ENCODE results near the gene S100A11. TPM values are rescaled to one million over a fixed set of nuclear protein-coding genes. Genes with fewer than 3 reads are reported as not detected.

Gene S100A11
- total RNA-seq, 2 experiments from 2014 or later: 27.1 TPM; not detected in 1

- Histone ChIP-seq H3K27ac (ENCODE audit: low read depth, low read length, poor library complexity, severe bottlenecking) (no peak overlapping the region), H2AFZ (ENCODE audit: low read length) (no peak overlapping the region), H3K4me2 (ENCODE audit: low read length) (no peak overlapping the region), H3K36me3 (ENCODE audit: insufficient read depth, low read length) (no peaks in the 10 kb centered on the region), H3K9me3 (ENCODE audit: low read length) (no peaks in the 10 kb centered on the region), H3K79me2 (ENCODE audit: insufficient read depth, low read depth, low read length) (no peaks in the 10 kb centered on the region), H4K20me1 (ENCODE audit: insufficient read depth, low read length) (no peaks in the 10 kb centered on the region), H3K4me3 (ENCODE audit: low read depth, low read length, poor library complexity, severe bottlenecking) (no peak overlapping the region), H3K4me1 (ENCODE audit: insufficient read depth, low read length, poor library complexity, severe bottlenecking) (no peaks in the 10 kb centered on the region), H3K9me2 (ENCODE audit: insufficient read depth, low read length) (no peaks in the 10 kb centered on the region)
- no TSS peak for BruUV-seq (replicated peaks)
- DNase-seq (ENCODE audit: low spot score): no peak
- ChIA-PET CTCF (ENCODE audit: unreplicated experiment) (no interaction called here), POLR2A (interaction anchor here (0.7 to 1.2 kb wide), 3 partner anchors 14 to 34 kb away, joined by 5 to 6 read pairs (median 5); no protein-coding TSS in a partner anchor)
- intact Hi-C loops (cut with micrococcal nuclease; ENCODE audit: unreplicated experiment): no loop called here
- TF ChIP-seq EZH2phosphoT487 (IDR thresholded peaks at IDR 0.05; ENCODE audit: borderline replicate concordance, low read depth, low read length) (no peak), CTCF (conservative IDR thresholded peaks at IDR 0.05; ENCODE audit: low read length) (no peak)
Measured at GRCh38 chr1:151986501-151987190, 50.2 kb downstream of the S100A11 start.

- DNase-seq (ENCODE audit: low spot score): no peak
- TF ChIP-seq EZH2phosphoT487 (IDR thresholded peaks at IDR 0.05; ENCODE audit: borderline replicate concordance, low read depth, low read length) (no peak), CTCF (conservative IDR thresholded peaks at IDR 0.05; ENCODE audit: low read length) (no peak)
- Histone ChIP-seq H3K36me3 (ENCODE audit: insufficient read depth, low read length) (no peaks in the 10 kb centered on the region), H3K4me3 (ENCODE audit: low read depth, low read length, poor library complexity, severe bottlenecking) (no peak overlapping the region), H2AFZ (ENCODE audit: low read length) (no peak overlapping the region), H4K20me1 (ENCODE audit: insufficient read depth, low read length) (no peaks in the 10 kb centered on the region), H3K79me2 (ENCODE audit: insufficient read depth, low read depth, low read length) (no peaks in the 10 kb centered on the region), H3K4me1 (ENCODE audit: insufficient read depth, low read length, poor library complexity, severe bottlenecking) (no peaks in the 10 kb centered on the region), H3K9me2 (ENCODE audit: insufficient read depth, low read length) (no peaks in the 10 kb centered on the region), H3K27ac (ENCODE audit: low read depth, low read length, poor library complexity, severe bottlenecking) (no peak overlapping the region), H3K9me3 (ENCODE audit: low read length) (no peaks in the 10 kb centered on the region), H3K4me2 (ENCODE audit: low read length) (no peak overlapping the region)
- BruUV-seq (replicated peaks): no TSS peak
- ChIA-PET CTCF (ENCODE audit: unreplicated experiment) (no interaction called here), POLR2A (interaction anchor here (0.6 kb wide), 1 partner anchor 61 kb away, joined by 3 read pairs; no protein-coding TSS in a partner anchor)
- intact Hi-C loops (cut with micrococcal nuclease; ENCODE audit: unreplicated experiment): no loop called here
Measured at GRCh38 chr1:151985768-151986167, 51.0 kb downstream of the S100A11 start.

DNA sequence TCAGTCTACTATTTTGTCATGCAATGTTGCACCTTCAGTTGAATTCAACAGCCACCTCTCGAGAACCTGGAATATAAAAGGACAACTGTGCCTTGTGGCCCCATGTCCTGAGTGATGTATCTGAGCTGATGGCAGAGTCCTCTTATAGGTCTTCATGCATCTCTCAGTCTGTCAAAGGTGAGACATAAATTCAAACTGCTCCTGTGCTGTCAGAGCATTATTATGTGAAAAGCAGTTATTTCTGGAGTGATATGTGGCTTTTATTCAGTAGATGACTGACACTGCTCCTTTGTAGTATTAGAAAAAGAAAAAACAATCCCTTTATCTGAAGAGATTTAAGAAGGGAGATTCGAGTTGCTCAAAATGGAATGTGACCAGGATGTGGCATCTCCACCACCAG, 51.5 kb downstream of the S100A11 start:
- no peaks in the 10 kb centered on the region for H3K36me3 ChIP-seq (ENCODE audit: insufficient read depth, low read length)
- H3K9me3 ChIP-seq (ENCODE audit: low read length): no peaks in the 10 kb centered on the region
- TF ChIP-seq EZH2phosphoT487 (IDR thresholded peaks at IDR 0.05; ENCODE audit: borderline replicate concordance, low read depth, low read length) (no peak), CTCF (conservative IDR thresholded peaks at IDR 0.05; ENCODE audit: low read length) (no peak)
- no peaks in the 10 kb centered on the region for H3K9me2 ChIP-seq (ENCODE audit: insufficient read depth, low read length)
- POLR2A ChIA-PET: no interaction called here
- no peak overlapping the region for H2AFZ ChIP-seq (ENCODE audit: low read length)
- intact Hi-C loops (cut with micrococcal nuclease; ENCODE audit: unreplicated experiment): no loop called here
- no peak overlapping the region for H3K27ac ChIP-seq (ENCODE audit: low read depth, low read length, poor library complexity, severe bottlenecking)
- H3K79me2 ChIP-seq (ENCODE audit: insufficient read depth, low read depth, low read length): no peaks in the 10 kb centered on the region
- DNase-seq (ENCODE audit: low spot score): no peak
- no TSS peak for BruUV-seq (replicated peaks)
- CTCF ChIA-PET (ENCODE audit: unreplicated experiment): no interaction called here
- no peaks in the 10 kb centered on the region for H4K20me1 ChIP-seq (ENCODE audit: insufficient read depth, low read length)
- no peak overlapping the region for H3K4me2 ChIP-seq (ENCODE audit: low read length)
- H3K4me3 ChIP-seq (ENCODE audit: low read depth, low read length, poor library complexity, severe bottlenecking): no peak overlapping the region
- no peaks in the 10 kb centered on the region for H3K4me1 ChIP-seq (ENCODE audit: insufficient read depth, low read length, poor library complexity, severe bottlenecking)

Data from OCI-LY7 (cell line).